CD4-positive, alpha-beta T cell treated with Interleukin-1 beta for 1 hour (primary cell): ENCODE results near the gene FAM167B.

ENCODE experiments used
- DNase-seq, 2 donors: peaks; one replicate each; pipeline ENCODE4 v3.0.0-alpha.2; 2020 to 2022

Gene FAM167B

DNA sequence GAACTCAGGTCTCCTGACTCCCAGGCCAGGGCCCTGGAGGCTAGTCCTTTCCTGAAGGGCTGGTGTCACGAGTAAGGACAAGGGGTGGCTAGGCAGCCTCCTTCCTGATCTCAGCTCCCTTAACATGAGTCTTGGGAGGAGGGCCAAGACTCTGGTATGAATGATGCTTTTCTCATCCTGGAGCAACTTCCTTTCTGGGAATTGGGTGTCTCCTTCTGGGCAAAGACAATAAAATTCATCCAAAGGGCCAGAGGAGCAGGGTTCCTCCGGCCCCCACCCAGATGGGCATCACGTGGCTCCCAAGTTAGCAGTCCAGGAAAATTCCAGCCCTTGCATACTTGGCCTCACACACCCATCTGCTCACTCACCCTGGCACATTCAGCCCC lies at the start of gene FAM167B:
Gene FAM167B (plus strand): TSS at position 335 of the 386 bp plus-strand sequence. CDS start 200 bp downstream, outside the sequence.
- DNase-seq = no peak

DNA sequence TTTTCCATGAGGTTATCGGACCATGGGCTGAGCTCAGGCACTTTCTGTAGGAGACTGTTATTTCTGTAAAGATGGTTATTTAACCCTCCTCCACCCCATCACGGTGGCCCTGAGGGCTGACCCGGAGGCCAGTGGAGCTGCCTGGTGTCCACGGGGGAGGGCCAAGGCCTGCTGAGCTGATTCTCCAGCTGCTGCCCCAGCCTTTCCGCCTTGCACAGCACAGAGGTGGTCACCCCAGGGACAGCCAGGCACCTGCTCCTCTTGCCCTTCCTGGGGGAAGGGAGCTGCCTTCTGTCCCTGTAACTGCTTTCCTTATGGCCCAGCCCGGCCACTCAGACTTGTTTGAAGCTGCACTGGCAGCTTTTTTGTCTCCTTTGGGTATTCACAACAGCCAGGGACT lies 49.2 kb upstream of the FAM167B start:
- DNase-seq = no peak

DNA sequence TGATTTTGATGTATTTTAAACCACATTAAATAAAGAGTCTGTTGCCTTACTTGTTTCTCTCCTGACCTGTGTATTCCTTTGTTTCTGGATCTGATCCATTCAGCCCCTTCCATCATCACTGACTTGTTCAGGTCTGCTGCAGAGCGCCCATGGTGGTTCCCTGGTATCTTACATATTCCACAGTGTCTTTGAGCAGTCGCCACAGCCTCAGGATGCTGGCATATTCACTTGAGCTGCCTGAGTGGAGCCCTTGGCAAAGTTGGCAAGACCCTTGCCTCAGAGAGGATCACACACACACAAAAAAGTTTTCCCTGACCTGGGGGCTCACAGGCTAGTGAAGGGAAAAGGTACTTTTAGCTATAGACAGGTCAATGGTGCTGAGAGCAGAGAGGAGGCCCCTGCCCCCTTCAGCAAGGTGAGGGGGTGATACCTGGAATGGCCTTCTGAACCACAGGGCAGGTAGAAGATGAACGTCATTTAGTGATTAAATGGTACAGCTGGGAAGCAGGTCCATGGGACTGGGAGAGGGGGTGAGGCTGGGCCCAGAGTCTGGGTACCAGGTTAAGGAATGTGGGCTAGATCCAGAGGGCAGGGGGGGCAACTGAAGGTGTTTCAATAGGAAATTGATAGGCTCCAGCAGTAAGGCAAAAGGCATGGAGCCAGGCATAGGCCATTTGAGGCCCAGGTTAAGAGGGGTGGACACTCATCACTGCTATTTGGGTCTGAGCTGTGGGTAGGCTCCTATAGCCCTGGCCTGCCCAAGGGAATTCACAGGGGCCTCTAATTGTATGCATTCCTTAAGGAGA lies 48.6 kb upstream of the FAM167B start:
- no peak for DNase-seq

DNA sequence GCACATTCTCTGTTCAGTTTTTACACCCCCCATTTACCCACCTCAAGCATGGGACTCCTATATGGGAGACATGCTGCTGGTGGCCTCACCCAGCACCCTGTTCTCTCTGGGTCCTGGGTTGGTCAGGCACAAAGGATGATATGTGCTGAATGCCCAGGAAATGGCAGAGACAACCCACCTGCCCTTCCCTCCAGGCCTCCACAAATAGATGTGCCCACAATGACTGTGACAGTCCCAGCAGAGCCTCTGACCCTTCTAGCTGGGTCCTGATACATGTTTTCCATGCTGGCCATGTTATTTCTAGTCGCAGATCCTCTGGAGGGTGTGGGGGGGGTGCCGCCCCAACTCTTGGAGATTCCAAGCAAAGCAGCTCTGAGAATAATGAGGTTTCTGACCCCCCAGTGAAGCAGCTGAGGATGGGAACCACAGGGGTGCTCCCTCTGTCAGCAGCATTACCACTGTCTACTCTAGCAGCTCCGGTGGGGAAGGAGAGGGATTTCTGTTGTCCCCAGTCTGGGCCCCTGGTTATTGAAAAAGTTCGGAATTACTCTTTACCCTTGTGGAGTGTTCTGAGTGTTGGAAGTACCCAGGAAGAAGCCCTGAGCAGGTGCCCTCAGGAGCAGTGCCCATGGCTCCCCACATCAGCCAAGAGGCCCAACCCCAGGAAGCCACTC lies 47.8 kb upstream of the FAM167B start:
- no peak for DNase-seq

DNA sequence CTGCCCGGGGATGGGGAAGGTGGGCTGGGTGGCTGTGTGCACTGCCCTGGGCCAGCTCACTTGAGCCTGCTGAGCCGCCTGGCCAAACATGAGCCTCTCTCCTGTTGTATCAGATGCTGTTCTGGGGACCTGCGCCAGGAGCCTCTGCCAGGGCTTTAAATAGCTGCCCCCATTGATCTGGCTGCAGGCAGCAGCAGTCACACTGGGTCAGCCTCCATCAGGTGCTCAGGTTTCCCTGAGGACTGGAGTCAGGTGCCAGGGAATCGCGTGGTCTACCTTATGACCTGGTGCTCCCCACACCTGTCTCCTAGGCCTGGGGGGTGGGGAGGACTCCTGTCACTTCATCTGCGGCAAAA lies 47.3 kb upstream of the FAM167B start:
- no peak for DNase-seq

DNA sequence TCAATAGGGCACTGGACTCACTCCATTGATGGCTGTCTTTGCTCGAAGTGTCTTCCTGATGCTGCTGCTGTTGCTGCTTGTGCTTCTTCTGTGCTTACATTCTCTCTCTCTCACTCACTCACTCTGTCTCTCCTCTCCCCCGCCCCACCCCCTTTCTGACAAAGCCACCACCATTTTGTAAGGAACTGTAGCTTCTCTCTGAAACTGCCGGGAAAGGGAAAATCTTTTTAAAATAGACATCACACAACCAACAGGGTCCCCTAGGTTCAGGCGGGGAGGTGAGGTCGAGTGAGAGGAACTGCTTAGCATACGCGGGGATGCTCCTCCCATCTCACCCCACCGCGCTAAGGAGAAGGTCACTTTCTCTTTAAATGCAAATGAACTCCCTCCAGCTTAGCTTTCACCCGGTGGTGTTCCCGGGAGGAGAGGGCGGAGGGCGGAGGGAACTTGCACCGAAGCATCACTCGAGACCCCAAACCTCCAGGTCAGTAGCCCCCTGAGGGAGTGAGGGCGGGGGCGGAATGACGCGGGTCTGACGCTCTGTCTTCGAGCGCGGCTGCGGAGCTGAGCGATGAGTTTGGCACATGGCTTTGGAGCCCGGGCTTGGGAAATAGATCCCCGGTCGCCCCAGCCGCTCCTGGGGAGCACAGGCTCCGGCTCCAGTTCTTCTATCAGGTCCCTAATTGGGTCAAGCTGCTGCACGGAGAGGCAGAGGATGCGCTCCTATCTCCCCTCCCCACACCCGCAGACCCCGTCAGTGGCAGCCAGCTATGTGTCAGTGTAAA lies 46.6 kb upstream of the FAM167B start, which contains the start of gene CCDC28B:
Gene CCDC28B (plus strand): TSS at position 370 of the 785 bp plus-strand sequence. CDS start 1,341 bp downstream, outside the sequence.
- peak; percentile 51 to 61 for DNase-seq

DNA sequence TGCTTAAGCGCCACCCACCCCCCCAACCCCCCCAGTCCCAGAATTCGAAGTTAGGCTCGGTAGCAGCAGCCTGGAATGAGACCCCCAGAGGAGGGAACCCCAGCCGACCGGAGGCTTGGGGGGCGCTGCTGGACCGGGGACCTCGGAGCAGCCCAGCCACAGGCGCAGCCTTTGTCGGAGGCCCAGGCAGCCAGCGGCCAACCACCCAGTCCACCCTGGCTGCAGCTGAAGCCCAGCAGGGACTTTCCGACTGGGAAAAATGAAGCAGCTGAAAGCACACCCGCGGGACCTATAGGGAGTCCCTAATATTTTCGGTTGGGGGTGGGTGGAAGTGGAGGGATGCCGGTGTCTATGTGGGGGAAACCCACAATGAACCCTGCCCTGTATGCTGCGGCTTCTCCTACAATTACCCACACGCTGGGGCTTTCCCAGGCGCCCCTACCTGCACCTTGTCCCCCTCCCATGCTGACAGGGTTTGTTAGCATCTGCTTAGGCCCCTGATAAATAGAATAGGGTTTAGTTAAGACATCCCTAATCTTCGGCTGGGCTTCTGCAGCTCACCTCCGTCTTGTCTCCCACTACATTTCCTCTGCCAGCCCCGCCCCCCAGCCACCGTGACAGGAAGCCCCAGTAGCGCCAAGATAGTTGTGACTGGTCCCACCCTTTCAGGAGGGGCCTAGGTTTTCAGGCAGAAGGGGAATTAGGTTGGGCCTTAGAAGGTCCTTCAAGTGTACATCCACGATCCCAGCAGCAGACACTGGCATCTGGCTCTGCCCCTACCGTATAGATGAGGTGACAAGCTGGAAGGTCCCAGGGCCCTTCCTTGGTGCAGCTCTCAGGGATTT lies 45.8 kb upstream of the FAM167B start:
- peak; percentile 80 to 82 for DNase-seq

DNA sequence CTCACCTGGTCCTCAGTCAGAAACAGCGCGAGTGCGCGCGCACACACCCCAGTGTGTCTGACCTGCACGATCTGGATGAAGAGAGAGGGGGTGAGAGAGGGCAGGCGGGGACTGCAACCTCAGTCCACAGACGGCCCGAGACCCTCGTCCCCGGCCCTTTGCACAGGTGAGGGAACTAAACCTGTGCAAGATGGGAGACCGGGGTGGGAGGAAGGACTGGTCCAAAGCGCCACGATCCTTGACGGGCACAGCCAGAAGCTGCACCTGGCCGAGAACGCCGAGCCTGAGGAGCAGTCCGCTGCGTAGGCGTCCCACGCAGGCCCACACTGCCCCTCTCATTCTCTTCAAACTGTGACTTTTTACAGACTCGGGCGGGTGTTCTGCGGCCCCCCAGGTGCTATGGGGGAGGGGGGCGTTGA lies 42.1 kb upstream of the FAM167B start:
- no peak for DNase-seq

DNA sequence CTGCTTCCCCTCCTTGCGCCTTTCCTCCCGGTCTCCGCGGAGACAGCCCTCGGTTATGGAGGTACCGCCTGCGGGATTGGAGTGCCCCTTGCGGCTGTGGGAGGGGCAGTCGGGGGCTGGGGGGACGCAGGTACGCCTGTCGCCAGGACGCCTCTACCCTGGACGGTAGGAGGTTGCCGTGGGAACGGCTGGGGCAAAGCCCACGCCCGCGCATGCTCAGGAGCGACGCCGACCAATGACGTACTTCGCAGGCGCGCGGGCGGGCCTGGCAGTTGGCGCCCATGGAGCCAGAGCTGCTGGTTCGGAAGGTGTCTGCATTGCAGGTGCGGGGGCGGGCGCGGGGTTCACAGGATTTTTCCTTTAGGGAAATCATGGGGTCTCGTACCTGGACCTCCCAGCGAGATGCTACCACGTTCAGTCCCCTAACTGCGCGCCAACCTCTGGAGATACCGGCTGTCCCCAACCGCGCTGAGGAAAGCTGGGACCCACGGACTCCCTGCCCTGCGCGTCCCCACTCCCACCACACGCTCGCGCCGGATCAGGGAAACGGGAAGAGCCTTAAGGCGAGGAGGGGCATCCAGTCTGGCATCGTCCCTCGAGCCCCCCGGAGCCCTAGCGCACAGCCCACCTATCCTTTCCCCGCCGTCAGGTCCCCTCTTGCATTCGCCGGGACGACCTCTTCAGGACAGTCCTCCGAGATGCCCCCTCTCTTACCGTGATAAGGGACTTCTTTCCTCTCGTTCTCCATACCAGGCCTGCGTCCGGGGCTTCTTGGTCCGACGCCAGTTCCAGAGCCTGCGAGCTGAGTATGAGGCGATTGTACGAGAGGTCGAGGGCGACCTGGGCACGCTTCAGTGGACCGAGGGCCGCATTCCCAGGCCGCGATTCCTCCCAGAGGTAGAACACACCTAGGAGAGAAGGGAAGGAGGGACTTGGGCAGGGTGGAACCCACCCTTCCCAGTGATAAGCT lies 41.3 kb upstream of the FAM167B start, which contains the start of gene IQCC:
Gene IQCC (plus strand): TSS at position 271 of the 970 bp plus-strand sequence. CDS start 11 bp downstream, at position 282.
- peak; percentile 89 to 91 for DNase-seq

DNA sequence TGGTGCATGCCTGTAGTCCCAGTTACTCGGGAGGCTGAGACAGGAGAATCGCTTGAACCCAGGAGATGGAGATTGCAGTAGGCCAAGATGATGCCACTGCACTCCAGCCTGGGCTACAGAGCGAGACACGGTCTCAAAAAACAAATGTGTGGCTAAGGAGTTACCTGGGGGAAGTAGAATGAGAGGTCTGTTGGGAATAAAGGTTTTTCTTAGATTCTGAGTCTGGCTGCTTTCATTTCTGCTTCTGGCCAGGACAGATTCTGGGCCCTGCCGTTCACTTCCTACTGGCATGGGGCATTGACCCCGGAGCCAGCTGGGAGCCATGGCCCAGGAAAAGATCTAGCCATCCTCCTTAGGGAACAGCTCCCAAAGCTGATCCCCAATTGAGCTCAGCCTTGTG lies 38.6 kb upstream of the FAM167B start:
- no peak for DNase-seq

DNA sequence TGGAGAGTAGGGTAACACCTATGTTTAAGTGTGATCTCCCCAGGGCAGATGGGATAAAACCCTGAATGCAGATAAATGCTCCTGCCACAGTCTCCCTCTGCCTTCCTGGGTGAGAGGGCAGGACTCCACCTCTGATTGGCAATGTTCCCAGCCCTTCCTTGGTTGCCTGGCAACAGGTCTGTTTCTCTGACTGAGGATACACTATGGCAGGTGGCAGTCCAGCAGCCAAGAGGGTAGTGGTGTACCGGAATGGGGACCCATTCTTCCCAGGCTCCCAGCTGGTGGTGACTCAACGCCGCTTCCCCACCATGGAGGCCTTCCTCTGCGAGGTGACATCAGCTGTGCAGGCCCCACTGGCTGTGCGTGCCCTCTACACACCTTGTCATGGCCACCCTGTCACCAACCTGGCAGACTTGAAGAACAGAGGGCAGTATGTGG lies 38.1 kb upstream of the FAM167B start, which contains the start of gene DCDC2B:
Gene DCDC2B (plus strand): TSS at position 199 of the 438 bp plus-strand sequence. CDS start 5 bp downstream, at position 204.
- peak in 1 of 2 donors; percentile 17 for DNase-seq

DNA sequence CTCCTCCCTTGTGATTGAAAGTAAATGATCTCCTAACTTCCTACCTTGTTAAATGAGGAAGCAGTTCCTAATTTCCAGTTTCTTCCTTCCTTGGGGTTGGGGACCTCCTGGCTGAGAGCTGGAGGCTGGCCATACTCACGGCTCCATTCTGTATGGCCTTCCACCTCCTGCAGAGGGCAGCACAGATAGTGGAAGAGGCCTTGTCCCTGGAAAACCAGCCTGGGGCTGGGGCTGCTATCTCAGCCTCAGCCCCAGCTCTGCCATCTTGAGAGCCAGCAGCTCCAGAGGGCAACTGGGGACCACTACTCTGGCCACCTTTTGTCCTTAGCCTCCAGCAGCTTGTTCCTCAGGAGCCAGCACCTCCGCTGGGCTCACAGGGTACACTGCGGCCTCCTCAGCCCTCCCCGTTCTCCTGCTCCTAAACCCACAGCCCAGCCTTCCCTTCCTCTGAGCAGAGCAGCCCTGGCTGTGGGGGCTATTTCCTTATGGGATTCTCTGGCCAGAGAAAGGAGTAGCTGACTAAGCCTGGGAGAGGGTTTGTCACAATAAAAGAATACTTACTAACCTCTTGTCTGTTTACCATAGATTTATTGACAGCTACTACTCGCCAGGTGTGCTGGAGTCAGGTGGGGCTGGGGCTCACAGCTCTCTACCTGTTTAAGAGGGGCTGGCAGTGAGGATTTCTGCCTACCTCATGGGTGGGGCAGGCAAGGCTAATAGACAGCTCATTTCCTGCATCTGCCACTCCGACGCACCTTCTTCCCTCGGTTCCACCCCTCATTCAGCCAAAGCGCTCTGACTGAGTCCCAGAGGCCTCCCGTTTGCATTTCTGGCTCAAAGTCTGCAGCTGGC lies 31.2 kb upstream of the FAM167B start:
- DNase-seq = peak; percentile 61 to 70

DNA sequence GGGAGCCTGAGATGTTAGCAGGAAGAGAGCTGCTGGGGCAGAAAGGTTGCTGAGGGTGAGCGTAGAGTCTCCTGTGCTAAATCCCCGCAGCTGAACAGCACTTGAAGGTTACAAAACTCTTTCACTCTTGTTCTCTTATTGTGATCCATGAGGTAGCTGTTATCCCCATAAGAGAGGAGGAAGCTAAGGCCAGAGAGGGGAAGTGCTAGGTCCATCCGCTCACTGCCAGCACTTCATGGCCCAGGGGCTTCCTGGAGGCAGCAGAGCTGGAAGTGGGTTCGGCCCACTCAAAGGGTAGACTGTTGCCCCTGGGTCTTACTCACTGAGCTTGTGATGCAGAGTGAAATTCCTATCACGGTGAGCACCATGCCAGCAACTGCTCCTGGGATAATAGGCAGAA lies 30.5 kb upstream of the FAM167B start:
- no peak for DNase-seq

DNA sequence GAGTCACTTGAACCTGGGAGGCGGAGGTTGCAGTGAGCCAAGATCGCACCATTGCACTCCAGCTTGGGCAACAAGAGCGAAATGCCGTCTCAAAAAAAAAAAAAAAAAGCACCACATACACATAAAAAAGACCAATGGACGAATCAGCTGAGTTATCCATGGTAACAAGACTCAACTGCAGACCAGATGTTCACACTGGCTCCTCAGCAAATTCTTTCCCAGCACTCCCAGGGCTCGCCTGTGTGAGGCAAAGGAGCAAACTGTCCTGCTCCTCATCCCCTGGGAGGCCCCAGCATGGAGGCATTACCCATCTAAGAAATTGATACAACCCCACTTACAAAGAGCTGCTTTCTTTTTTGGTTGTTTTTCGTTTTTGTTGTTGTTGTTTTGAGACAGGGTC lies 28.0 kb upstream of the FAM167B start:
- no peak for DNase-seq

DNA sequence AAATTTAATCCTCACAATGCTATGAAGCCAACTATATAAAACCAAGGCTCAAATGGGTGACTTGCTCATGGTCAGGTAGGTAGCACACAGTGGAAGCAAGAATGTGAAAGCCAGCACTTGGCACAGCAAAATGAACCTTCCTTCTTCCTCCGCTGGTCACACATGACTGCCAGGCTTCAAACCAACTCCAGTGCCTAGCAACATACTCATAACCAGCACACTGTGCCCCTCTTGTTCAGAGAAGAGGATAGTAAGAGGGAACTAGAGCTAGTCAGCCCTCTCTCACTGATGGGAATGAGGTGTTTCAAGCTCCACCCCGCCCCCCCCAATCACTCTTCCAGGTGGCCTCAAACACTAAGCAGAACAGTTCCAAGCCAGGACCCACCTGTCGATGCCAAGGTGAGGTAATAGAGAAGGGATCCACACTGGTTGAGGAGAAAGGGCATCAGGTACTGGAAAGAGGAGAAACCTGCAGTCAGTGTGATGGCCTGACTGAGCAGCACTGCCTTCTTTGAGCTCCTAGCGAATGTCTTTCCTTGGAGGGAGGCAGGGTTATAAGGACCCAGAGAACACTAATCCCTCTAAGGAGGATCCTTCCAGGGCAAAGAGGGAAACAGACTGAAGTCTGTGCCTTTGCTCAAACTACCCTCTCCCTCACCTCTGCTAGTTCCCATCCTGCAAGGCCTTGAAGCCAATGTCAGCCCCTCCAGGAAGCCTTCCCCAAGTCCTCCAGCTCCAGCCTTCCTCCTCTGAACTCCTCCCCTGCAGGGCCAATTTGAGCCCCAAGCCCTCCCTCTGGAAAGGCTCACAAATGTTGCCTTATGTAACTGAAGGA lies 26.1 kb upstream of the FAM167B start:
- DNase-seq = no peak

DNA sequence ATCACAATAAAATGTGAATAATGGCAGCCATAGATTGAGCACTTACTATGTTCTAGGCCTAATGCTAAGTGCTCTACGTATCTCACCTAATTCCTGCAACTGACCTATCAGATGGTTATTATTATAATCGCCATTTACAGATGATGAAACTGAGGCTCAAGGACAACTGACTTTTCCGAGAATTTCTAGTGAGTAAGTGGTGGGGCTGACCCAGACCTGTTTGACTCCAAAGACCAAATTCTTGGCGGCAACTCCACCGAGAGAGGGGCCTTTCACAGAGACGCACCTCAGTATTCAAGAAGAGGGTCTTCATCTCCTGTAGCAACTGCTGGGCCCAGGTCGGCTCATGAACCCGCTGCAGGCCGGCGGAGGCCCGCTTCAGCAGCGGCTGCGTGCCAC lies 25.4 kb upstream of the FAM167B start:
- DNase-seq = no peak

DNA sequence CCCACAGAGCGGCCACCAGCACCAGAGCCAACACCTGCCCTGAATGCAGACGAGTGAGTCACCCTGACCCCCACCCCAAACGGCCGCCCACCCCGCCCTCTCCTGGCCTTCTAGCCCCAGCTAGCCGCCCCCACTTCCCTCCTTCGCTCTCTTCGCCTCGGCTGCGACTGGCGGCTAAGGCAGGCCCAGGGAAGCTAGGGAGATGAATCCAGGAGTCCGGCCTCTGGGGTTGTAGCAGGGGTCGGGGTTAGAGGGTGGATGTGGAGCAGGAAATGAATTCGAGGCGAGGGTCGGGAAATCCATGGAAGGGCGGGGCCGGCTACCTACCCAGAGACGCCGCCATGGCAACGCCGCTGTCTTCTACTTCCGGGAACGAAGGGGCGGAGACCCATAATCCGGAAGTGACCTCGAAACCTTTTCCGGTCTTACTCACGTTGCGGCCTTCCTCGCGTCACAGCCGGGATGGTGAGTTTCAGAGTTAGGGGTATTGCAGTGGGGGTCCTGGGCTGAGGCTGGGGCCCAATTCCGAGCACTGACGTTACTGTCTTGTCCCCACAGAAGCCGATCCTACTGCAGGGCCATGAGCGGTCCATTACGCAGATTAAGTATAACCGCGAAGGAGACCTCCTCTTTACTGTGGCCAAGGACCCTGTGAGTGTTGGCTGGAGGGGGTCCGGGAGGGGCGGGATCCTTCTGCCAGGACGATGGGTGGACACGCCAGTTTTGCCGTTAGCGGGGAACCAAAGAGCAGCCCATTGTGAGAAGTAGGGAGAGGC lies 24.9 kb upstream of the FAM167B start, which contains the start of the genes EIF3I and TMEM234:
Gene EIF3I (plus strand): TSS at position 428 of the 776 bp plus-strand sequence. CDS start 35 bp downstream, at position 463.
Gene TMEM234 (minus strand): TSS at position 374 of the 776 bp plus-strand sequence. CDS start 31 bp downstream, at position 343.
- peak; percentile 92 for DNase-seq

DNA sequence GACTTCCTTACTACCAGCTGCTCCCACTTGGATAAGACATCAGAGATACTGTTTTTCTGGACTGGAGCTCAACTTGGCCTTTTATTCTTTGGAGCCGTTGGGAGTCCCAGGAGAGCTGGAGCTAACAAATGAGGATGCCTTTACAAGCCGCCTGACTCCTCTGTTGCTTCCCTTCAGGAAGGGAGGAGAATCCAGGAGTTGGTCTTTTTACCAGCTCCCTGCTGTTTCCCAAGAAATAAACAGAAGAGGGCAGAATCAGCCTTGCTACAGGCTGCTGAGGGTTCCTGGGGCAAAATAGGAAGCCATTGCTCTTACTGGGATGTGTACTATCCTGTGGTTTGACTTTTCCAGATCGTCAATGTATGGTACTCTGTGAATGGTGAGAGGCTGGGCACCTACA lies 23.3 kb upstream of the FAM167B start:
- DNase-seq = no peak
